Body of pancreas (tissue), 4 donors: ENCODE data around the gene CCDC110. TPM values are rescaled to one million over a fixed set of nuclear protein-coding genes. Genes with fewer than 3 reads are reported as not detected.

Source experiments
- ATAC-seq: fragments of 150-250 bp; one replicate; pipeline ENCODE4 v1.9.1; 2016
- DNase-seq, 4 donors: peaks; one replicate each; pipeline ENCODE4 v3.0.0-alpha.2; 2019
- H3K27ac ChIP-seq, 4 donors: fragments of 200-600 bp; sonication (generic); 1 replicate in 3 of 4; 2 replicates in 1 of 4; pipeline versions ENCODE4 v1.5.1 to v1.6.1; 2016 to 2019; ENCODE audit warnings: mild to moderate bottlenecking in 1 of 4, mixed read lengths in 1 of 4, moderate library complexity in 1 of 4
- H3K27me3 ChIP-seq, 2 donors: fragments of 200-600 bp; sonication (generic); one replicate each; pipeline ENCODE4 v1.6.0; 2016; ENCODE audit warnings: mild to moderate bottlenecking in 1 of 2
- H3K36me3 ChIP-seq, 2 donors: fragments of 200-600 bp; sonication (generic); replicated peaks in 1 of 2; 2 replicates each; pipeline ENCODE4 v1.5.1; 2016; ENCODE audit warnings: low read depth in 2 of 2; ENCODE audit not compliant: insufficient read depth in 1 of 2
- H3K4me1 ChIP-seq: fragments of 200-600 bp; sonication (generic); one replicate; pipeline ENCODE4 v1.6.0; 2016
- H3K4me3 ChIP-seq, 2 donors: fragments of 200-600 bp; sonication (generic); 1 replicate in 1 of 2; 2 replicates in 1 of 2; pipeline ENCODE4 v1.5.1; 2016 to 2019
- H3K9me3 ChIP-seq, 3 donors: fragments of 200-600 bp; sonication (generic); 1 replicate in 2 of 3; 2 replicates in 1 of 3; pipeline ENCODE4 v1.5.1; 2016
- POLR2A ChIP-seq, 3 donors: fragments of 450-650 bp; IDR thresholded peaks; one replicate each; pipeline ENCODE4 v1.6.1; 2016; ENCODE audit warnings: antibody characterized with exemption in 3 of 3, mild to moderate bottlenecking in 2 of 3
- WGBS, 2 donors: methylation state at CpG; one replicate each; pipeline ENCODE4 v1.1.5; 2017; 5-methylcytosine and 5-hydroxymethylcytosine counted together
- intact Hi-C: fragments of 100-400 bp; cut with DNase I; formaldehyde crosslinking; loops from one replicate; pipeline ENCODE4 v1.15.1; 2023
- total RNA-seq, 2 donors: library from RNA; depleted of rRNA; stranded (reverse); fragments of >200 nt; gene quantifications; one replicate each; pipeline ENCODE4 v1.1.0, GENCODE V29; 2016
- TF ChIP-seq, protein P1 (sequence below), 7 experiments: fragments of 450-650 bp in 4 of 7; fragments of 200-600 bp in 3 of 7; sonication (generic) in 3 of 7; IDR thresholded peaks; one replicate each; pipeline ENCODE4 v1.5.1; 2016 to 2019; ENCODE audit warnings: antibody characterized with exemption in 7 of 7

The CCDC110 gene
- total RNA-seq, 2 donors from 2014 or later, result 15.3 to 20.1 TPM

DNA sequence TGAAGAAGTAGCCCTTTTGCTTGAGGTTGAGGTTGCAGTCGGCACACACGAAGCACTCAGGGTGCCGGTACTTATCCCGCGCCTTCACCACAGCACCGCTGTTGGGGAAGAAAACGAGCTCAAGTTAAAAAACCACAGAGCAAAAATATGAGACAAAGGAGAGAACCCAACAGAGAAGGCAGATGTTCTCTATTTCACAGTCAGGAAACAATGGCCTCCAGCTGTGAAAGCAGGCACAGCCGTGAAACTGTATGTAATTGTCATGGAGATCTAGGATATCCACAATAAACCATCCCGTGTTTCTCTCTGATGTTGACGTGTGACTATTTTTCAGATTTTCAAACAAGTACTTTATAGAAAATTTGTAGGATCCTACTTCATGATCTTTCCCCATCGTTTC is 30.9 kb upstream of the CCDC110 start:
- H3K27ac ChIP-seq, result no peak overlapping the region
- no peaks in the 10 kb centered on the region for H3K9me3 ChIP-seq
- H3K4me1 ChIP-seq, result peaks cover 6% of the 10 kb centered on the region
- H3K4me3 ChIP-seq, result no peak overlapping the region
- intact Hi-C loops, result no loop called here
- no peaks in the 10 kb centered on the region for H3K27me3 ChIP-seq
- TF ChIP-seq POLR2A (IDR thresholded peaks at IDR 0.05), result no peak
- TF ChIP-seq, protein P1, sequence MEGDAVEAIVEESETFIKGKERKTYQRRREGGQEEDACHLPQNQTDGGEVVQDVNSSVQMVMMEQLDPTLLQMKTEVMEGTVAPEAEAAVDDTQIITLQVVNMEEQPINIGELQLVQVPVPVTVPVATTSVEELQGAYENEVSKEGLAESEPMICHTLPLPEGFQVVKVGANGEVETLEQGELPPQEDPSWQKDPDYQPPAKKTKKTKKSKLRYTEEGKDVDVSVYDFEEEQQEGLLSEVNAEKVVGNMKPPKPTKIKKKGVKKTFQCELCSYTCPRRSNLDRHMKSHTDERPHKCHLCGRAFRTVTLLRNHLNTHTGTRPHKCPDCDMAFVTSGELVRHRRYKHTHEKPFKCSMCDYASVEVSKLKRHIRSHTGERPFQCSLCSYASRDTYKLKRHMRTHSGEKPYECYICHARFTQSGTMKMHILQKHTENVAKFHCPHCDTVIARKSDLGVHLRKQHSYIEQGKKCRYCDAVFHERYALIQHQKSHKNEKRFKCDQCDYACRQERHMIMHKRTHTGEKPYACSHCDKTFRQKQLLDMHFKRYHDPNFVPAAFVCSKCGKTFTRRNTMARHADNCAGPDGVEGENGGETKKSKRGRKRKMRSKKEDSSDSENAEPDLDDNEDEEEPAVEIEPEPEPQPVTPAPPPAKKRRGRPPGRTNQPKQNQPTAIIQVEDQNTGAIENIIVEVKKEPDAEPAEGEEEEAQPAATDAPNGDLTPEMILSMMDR (IDR thresholded peaks at IDR 0.05), result no peak
- DNase-seq (no peak), ATAC-seq (no peak)
- 89 to 94% methylated on average over 11 of the region's 11 CpGs for WGBS, 2 donors
- H3K36me3 ChIP-seq, result no peaks in the 10 kb centered on the region

DNA sequence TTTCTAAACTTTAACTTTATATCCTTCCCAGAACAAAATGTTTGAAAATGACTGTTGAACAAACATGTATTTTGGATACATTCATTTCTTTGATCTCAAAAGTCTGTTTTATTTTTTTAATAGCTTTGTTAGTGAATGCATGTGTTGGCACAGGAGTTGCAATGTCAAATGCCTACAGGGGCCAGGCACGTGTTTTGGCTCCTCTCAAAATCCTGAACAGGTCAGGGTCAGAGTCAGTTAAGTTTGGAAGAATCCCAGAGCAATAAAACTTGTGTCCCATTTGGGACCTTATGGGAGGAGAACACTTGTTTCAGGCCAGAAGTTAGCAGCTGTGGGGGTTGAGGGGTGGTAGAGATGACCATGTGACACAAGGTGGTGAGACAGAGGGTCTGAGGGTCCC is 29.0 kb upstream of the CCDC110 start:
- Histone ChIP-seq H3K27me3 (no peaks in the 10 kb centered on the region), H3K4me1 (peaks cover 6% of the 10 kb centered on the region), H3K9me3 (no peaks in the 10 kb centered on the region), H3K36me3 (no peaks in the 10 kb centered on the region), H3K27ac (no peak overlapping the region), H3K4me3 (no peak overlapping the region)
- TF ChIP-seq POLR2A (IDR thresholded peaks at IDR 0.05), result no peak
- TF ChIP-seq, protein P1 (IDR thresholded peaks at IDR 0.05), result no peak
- ATAC-seq, result no peak
- intact Hi-C loops, result no loop called here
- no peak for DNase-seq
- 20 to 35% methylated on average over 1 of the region's 1 CpG for WGBS, 2 donors

DNA sequence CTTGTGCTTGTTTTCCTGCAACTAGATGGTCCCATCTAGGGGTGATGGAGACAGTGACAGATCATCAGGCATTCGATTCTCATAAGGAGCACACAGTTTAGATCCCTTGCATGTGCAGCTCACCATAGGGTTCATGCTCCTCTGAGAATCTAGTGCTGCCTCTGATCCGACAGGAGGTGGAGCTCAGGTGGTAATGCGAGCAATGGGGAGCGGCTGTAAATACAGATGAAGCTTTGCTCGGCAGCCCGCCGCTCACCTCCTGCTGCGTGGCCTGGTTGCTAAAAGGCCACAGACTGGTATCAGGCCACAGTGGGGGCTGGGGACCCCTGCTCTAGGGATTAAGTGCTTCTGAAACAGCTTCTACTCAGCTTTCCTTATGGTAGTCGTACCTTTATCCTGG is 28.5 kb upstream of the CCDC110 start:
- 91 to 98% methylated on average over 9 of the region's 9 CpGs for WGBS, 2 donors
- Histone ChIP-seq H3K36me3 (no peaks in the 10 kb centered on the region), H3K9me3 (no peaks in the 10 kb centered on the region), H3K4me1 (peaks cover 6% of the 10 kb centered on the region), H3K4me3 (no peak overlapping the region), H3K27ac (no peak overlapping the region), H3K27me3 (no peaks in the 10 kb centered on the region)
- TF ChIP-seq, protein P1 (IDR thresholded peaks at IDR 0.05), result no peak
- no peak for TF ChIP-seq POLR2A (IDR thresholded peaks at IDR 0.05)
- ATAC-seq (no peak), DNase-seq (no peak)
- intact Hi-C loops, result no loop called here

DNA sequence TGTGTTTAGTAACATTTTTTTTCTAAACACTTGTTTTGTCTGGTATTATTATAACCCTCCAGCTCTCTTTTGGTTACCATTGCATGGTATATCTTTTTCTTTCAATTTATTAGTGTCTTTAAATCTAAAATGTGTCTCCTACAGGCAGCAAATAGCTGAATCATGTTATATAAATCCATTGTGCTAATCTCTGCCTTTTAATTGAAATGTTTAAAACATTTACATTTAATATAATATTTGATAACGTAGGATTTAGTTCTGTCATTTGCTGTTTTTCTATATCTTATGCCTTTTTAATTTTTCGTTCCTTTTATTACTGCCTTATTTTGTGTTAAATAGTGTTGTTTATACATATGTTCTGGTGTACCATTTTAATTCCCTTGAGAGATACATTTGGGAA is 17.1 kb upstream of the CCDC110 start:
- H3K27me3 ChIP-seq, result no peaks in the 10 kb centered on the region

DNA sequence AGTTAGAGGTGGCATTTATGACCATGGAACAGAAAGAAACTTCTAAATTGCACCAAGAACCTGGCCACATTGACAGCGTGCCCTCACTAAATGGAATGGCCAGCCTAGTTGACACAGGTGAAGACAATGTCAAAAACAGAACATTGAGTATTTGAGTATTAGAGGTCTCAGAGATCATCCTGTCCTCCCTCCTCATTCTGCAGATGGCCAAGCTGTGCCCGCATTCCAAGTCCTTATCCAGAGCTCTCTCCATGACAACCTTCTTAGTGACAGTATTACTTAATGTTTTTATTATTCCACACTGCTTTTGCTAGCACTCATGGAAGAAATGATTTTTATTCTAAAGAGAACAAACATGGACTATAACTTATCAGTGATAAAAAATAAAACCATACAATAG is 9.9 kb upstream of the CCDC110 start:
- H3K4me3 ChIP-seq, result no peak overlapping the region
- intact Hi-C loops, result no loop called here
- WGBS, 2 donors, result 81 to 93% methylated on average over 2 of the region's 2 CpGs
- H3K9me3 ChIP-seq, result no peaks in the 10 kb centered on the region
- no peaks in the 10 kb centered on the region for H3K27me3 ChIP-seq
- H3K36me3 ChIP-seq, result no peaks in the 10 kb centered on the region
- TF ChIP-seq POLR2A (IDR thresholded peaks at IDR 0.05), result no peak
- TF ChIP-seq, protein P1 (IDR thresholded peaks at IDR 0.05), result no peak
- H3K4me1 ChIP-seq, result no peaks in the 10 kb centered on the region
- no peak overlapping the region for H3K27ac ChIP-seq
- ATAC-seq (no peak), DNase-seq (no peak)

More for the DNA sequence above, 17.1 kb upstream of the CCDC110 start:
- DNase-seq, result no peak
- no peak for TF ChIP-seq POLR2A (IDR thresholded peaks at IDR 0.05)
- TF ChIP-seq, protein P1 (IDR thresholded peaks at IDR 0.05), result no peak
- no peak for ATAC-seq
- Histone ChIP-seq H3K4me1 (no peaks in the 10 kb centered on the region), H3K36me3 (no peaks in the 10 kb centered on the region), H3K27ac (no peak overlapping the region), H3K9me3 (no peaks in the 10 kb centered on the region), H3K4me3 (no peak overlapping the region)
- 75 to 77% methylated on average over 2 of the region's 2 CpGs for WGBS, 2 donors
- intact Hi-C loops, result no loop called here
